ENCODE measurements around the gene PHIP. TPM values are rescaled to one million over a fixed set of nuclear protein-coding genes. Genes with fewer than 3 reads are reported as not detected.

Gene PHIP
- total RNA-seq, 4 donors from 2014 or later, result 17.1 to 38.5 (median 25.7) TPM

GRCh38 chr6:79011940-79012339, 66.1 kb downstream of the PHIP start:
- TF ChIP-seq POLR2AphosphoS5 (IDR thresholded peaks at IDR 0.05) (no peak), POLR2A (IDR thresholded peaks at IDR 0.05) (no peak), EP300 (IDR thresholded peaks at IDR 0.05) (no peak), CTCF (IDR thresholded peaks at IDR 0.05) (no peak)
- Histone ChIP-seq H3K36me3 (peaks cover 43% of the 10 kb centered on the region), H3K4me1 (no peaks in the 10 kb centered on the region), H3K27me3 (no peaks in the 10 kb centered on the region), H3K4me3 (no peak overlapping the region), H3K27ac (no peak overlapping the region), H3K9me3 (no peaks in the 10 kb centered on the region)
- no peak for DNase-seq (ENCODE audit: low spot score in 2 of 2)

- Histone ChIP-seq H3K36me3 (peaks cover 29% of the 10 kb centered on the region), H3K9me3 (no peaks in the 10 kb centered on the region), H3K4me3 (no peak overlapping the region), H3K4me1 (no peaks in the 10 kb centered on the region), H3K27ac (no peak overlapping the region), H3K27me3 (no peaks in the 10 kb centered on the region)
- no peak for DNase-seq (ENCODE audit: low spot score in 2 of 2)
- 91% methylated on average over 1 of the region's 1 CpG for WGBS
- TF ChIP-seq CTCF (IDR thresholded peaks at IDR 0.05) (no peak), EP300 (IDR thresholded peaks at IDR 0.05) (no peak), POLR2AphosphoS5 (IDR thresholded peaks at IDR 0.05) (no peak), POLR2A (IDR thresholded peaks at IDR 0.05) (no peak)
Measured at GRCh38 chr6:79010422-79010821, 67.6 kb downstream of the PHIP start.

- no peak overlapping the region for H3K27ac ChIP-seq
- peaks cover 23% of the 10 kb centered on the region for H3K36me3 ChIP-seq
- TF ChIP-seq CTCF (IDR thresholded peaks at IDR 0.05) (no peak), EP300 (IDR thresholded peaks at IDR 0.05) (no peak), POLR2AphosphoS5 (IDR thresholded peaks at IDR 0.05) (no peak), POLR2A (IDR thresholded peaks at IDR 0.05) (no peak)
- no peaks in the 10 kb centered on the region for H3K27me3 ChIP-seq
- no peak for DNase-seq (ENCODE audit: low spot score in 2 of 2)
- 95% methylated on average over 1 of the region's 1 CpG for WGBS
- no peaks in the 10 kb centered on the region for H3K4me1 ChIP-seq
- H3K9me3 ChIP-seq, result no peaks in the 10 kb centered on the region
- H3K4me3 ChIP-seq, result no peak overlapping the region
Measured at GRCh38 chr6:79009819-79010218, 68.2 kb downstream of the PHIP start.

DNA sequence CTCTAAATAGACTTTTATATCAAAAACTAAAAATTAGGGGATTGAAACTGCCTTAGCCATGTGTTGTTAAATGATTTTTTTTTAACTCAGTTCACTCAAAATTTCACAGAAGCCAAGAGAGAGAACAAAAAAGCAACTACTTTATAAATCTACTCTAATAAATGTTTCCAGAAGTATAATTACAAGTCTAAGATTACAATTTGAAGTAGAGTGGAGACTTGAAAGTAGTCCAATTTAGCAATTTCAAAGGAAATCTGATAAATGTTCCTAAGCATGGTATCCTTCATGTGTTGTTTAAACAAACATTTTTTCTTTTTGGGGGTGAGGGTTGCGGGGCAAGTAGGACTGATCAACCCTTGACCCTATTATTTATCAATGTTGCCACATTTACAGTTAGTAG, 72.6 kb downstream of the PHIP start:
- Histone ChIP-seq H3K9me3 (no peaks in the 10 kb centered on the region), H3K27me3 (no peaks in the 10 kb centered on the region), H3K36me3 (peaks cover 32% of the 10 kb centered on the region), H3K27ac (no peak overlapping the region), H3K4me3 (no peak overlapping the region), H3K4me1 (no peaks in the 10 kb centered on the region)
- TF ChIP-seq CTCF (IDR thresholded peaks at IDR 0.05) (no peak), POLR2A (IDR thresholded peaks at IDR 0.05) (no peak), POLR2AphosphoS5 (IDR thresholded peaks at IDR 0.05) (no peak), EP300 (IDR thresholded peaks at IDR 0.05) (no peak)
- WGBS, result 94% methylated on average over 1 of the region's 1 CpG
- DNase-seq (ENCODE audit: low spot score in 2 of 2), result no peak

DNA sequence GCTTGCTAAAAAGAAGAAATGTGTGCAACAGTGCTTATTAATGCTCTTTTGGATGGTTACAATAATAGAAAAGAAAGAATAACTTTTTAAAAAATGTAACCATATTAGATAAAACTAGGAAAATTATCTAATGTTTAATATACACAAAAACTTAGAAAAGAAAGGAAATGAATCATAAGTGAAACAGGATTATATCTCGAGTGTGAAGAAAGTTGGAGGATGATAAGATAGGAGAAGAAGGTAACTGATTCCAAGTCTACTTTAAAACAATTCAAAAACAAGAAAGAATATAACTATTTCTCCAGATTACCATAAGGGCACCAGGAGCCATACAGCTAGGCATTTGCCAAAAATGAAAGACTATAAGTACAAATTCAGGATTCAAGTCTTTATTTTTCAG, 73.0 kb downstream of the PHIP start:
- H3K27ac ChIP-seq, result no peak overlapping the region
- DNase-seq (ENCODE audit: low spot score in 2 of 2), result no peak
- H3K27me3 ChIP-seq, result no peaks in the 10 kb centered on the region
- no peak for TF ChIP-seq POLR2A (IDR thresholded peaks at IDR 0.05)
- no peak for TF ChIP-seq EP300 (IDR thresholded peaks at IDR 0.05)
- TF ChIP-seq CTCF (IDR thresholded peaks at IDR 0.05), result no peak
- TF ChIP-seq POLR2AphosphoS5 (IDR thresholded peaks at IDR 0.05), result no peak
- no peak overlapping the region for H3K4me3 ChIP-seq
- peaks cover 34% of the 10 kb centered on the region for H3K36me3 ChIP-seq
- H3K9me3 ChIP-seq, result no peaks in the 10 kb centered on the region
- H3K4me1 ChIP-seq, result no peaks in the 10 kb centered on the region
- WGBS, result 75% methylated on average over 1 of the region's 1 CpG

Data from suprapubic skin (tissue), 4 donors.